ENCODE data around the gene RAB13. TPM values are rescaled to one million over a fixed set of nuclear protein-coding genes. Genes with fewer than 3 reads are reported as not detected.

The RAB13 gene
- total RNA-seq, 1 experiment from 2014 or later = 122 TPM

DNA sequence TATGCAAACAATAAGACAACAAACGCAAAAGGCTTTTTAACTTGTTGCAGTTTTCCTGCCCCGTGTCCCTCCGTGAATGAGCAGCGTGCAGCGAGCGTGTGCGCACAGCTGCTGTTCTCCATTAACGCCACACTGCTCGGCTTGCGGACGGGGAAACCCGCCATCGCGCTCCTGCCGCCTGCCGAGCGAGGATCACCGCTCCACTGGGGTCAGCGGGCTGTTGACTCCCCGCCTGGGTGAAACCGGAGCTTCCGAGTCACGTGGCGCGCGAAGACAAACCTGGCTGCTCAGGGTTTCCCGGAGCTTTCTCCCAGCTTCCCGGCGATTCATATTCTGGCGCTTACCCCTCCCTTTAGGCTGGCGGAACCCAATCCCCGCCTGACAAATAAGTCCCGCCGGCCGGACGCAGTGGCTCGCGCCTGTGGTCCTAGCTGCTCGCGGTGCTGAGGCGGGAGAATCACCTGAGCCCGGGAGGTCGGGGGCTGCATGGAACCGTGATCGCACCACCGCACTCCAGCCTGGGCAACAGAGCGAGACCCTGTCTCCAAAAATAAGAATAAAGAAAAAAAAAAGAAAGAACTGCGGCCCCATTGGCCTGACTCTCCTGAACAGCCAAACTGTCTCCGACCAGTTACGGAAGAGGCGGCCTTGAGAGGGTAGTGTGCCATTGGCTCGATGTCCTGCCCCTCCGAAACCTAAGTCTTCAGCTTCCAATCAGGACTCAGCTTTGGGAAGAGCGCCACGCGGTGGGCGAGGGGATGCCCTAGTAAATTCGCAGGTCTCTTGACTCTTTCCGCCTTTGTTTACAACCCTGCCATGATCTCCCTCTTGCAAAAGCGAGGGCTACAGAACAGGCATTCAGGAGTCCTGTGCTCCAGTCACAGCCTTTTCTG is 18.8 kb downstream of the RAB13 start, which contains the start of gene CREB3L4:
CREB3L4 (plus strand) TSS at position 796 of the 893 bp plus-strand sequence. CDS start 624 bp downstream, outside the sequence.
- H3K36me3 Mint-ChIP-seq (ENCODE audit: insufficient read depth in 1 of 3, low read depth in 3 of 3) = peaks cover 10 to 17% (median 17%) of the 10 kb centered on the region in 3 experiments; a peak in 6 of 7 replicates
- peak within 1 kb of the TSS; percentile 77 for H3K18ac ChIP-seq (ENCODE audit: insufficient read length, low read depth, low read length)
- H3K79me1 ChIP-seq (ENCODE audit: insufficient read depth, low read depth, low read length, poor library complexity, severe bottlenecking) = peaks cover 3% of the 10 kb centered on the region
- H2BK5ac ChIP-seq (ENCODE audit: insufficient read length, low read length) = no peak within 1 kb of the TSS
- no CpG with 5 or more reads among the region's 60 CpGs for WGBS (ENCODE audit: extremely low coverage, insufficient read length, low lambda C conversion rate)
- H3K23ac ChIP-seq (ENCODE audit: insufficient read length, low read depth, low read length) = no peak within 1 kb of the TSS
- H3K27ac ChIP-seq (ENCODE audit: insufficient read length, low read depth, low read length) = peak within 1 kb of the TSS; percentile 92
- no peaks in the 10 kb centered on the region for H3K27me3 Mint-ChIP-seq (ENCODE audit: low read depth)
- H3K4me2 ChIP-seq (ENCODE audit: insufficient read depth, insufficient read length, low read length) = peak within 1 kb of the TSS; percentile 81
- H3K27me3 ChIP-seq (ENCODE audit: insufficient read depth, low read length) = no peaks in the 10 kb centered on the region
- H3K9ac ChIP-seq (ENCODE audit: extremely low read depth, insufficient read length, low read length) = peak within 1 kb of the TSS; percentile 94
- H2BK12ac ChIP-seq (ENCODE audit: insufficient read length, low read depth, low read length) = no peak within 1 kb of the TSS
- H3K14ac ChIP-seq (ENCODE audit: insufficient read depth, low read length) = peak within 1 kb of the TSS; percentile 85; the same call in 1 of the 2 replicates
- H3K79me2 ChIP-seq (ENCODE audit: insufficient read depth, low read length) = peaks cover 6% of the 10 kb centered on the region; the same call in 1 of the 2 replicates
- H3K56ac ChIP-seq (ENCODE audit: insufficient read length, low read depth, low read length) = no peak within 1 kb of the TSS
- H3K9me3 ChIP-seq (ENCODE audit: control insufficient read depth, low read depth, low read length) = no peaks in the 10 kb centered on the region
- H3K4me1 Mint-ChIP-seq = peaks cover 31 to 44% of the 10 kb centered on the region in 2 experiments
- H4K8ac ChIP-seq (replicated peaks; ENCODE audit: insufficient read length, low read depth, low read length) = no peak within 1 kb of the TSS
- H3K9me3 Mint-ChIP-seq = peaks cover 0 to 4% of the 10 kb centered on the region in 2 experiments; a peak in 2 of 5 replicates
- no peak within 1 kb of the TSS for H3T11ph ChIP-seq (ENCODE audit: low read length)
- H2BK15ac ChIP-seq (ENCODE audit: low read depth, low read length) = no peak within 1 kb of the TSS
- H2BK20ac ChIP-seq (ENCODE audit: low read depth, low read length, poor library complexity, severe bottlenecking) = no peak within 1 kb of the TSS
- H4K20me1 ChIP-seq (ENCODE audit: control insufficient read depth, insufficient read depth, insufficient read length) = no peaks in the 10 kb centered on the region
- no peak within 1 kb of the TSS for H2BK120ac ChIP-seq (ENCODE audit: low read depth, low read length, poor library complexity, severe bottlenecking)
- no peak within 1 kb of the TSS for H2AK5ac ChIP-seq (ENCODE audit: insufficient read length, low read length)
- no peaks in the 10 kb centered on the region for H3K4me1 ChIP-seq (ENCODE audit: insufficient read depth, low read length)
- TF ChIP-seq, protein P1, sequence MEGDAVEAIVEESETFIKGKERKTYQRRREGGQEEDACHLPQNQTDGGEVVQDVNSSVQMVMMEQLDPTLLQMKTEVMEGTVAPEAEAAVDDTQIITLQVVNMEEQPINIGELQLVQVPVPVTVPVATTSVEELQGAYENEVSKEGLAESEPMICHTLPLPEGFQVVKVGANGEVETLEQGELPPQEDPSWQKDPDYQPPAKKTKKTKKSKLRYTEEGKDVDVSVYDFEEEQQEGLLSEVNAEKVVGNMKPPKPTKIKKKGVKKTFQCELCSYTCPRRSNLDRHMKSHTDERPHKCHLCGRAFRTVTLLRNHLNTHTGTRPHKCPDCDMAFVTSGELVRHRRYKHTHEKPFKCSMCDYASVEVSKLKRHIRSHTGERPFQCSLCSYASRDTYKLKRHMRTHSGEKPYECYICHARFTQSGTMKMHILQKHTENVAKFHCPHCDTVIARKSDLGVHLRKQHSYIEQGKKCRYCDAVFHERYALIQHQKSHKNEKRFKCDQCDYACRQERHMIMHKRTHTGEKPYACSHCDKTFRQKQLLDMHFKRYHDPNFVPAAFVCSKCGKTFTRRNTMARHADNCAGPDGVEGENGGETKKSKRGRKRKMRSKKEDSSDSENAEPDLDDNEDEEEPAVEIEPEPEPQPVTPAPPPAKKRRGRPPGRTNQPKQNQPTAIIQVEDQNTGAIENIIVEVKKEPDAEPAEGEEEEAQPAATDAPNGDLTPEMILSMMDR (conservative IDR thresholded peaks at IDR 0.05) = peak; percentile 48; the same call in 2 of the 3 replicates
- peak within 1 kb of the TSS; percentile 87 to 96 for H3K4me3 Mint-ChIP-seq
- no peak within 1 kb of the TSS for H2AFZ ChIP-seq (ENCODE audit: low read length)
- H4K91ac ChIP-seq (ENCODE audit: insufficient read length, low read depth, low read length) = no peak within 1 kb of the TSS
- peak within 1 kb of the TSS; percentile 0 for H4K5ac ChIP-seq (ENCODE audit: insufficient read length, low read depth, low read length)
- H3K23me2 ChIP-seq (ENCODE audit: insufficient read length, low read depth, low read length, poor library complexity, severe bottlenecking) = peaks cover 21% of the 10 kb centered on the region
- no peak within 1 kb of the TSS for H3K4ac ChIP-seq (ENCODE audit: low read depth, low read length)
- peak; percentile 96 for DNase-seq
- peak within 1 kb of the TSS; percentile 99 to 100 (median 99) for H3K27ac Mint-ChIP-seq

Measured in H9 (cell line).